ENCODE data around the gene WNT16.

Gene WNT16

GRCh38 chr7:121383235-121383910 is 54.6 kb downstream of the WNT16 start:
- no peaks in the 10 kb centered on the region; the same call in 1 of the 2 replicates for H4K20me1 ChIP-seq (ENCODE audit: control insufficient read depth, insufficient read depth, low read depth, low read length)
- H3F3A ChIP-seq (ENCODE audit: control insufficient read depth, insufficient read depth), result peaks cover 33% of the 10 kb centered on the region
- H3K4me3 ChIP-seq (ENCODE audit: low read length), result peak overlapping the region; percentile 66
- no peaks in the 10 kb centered on the region for H3K9me3 ChIP-seq (ENCODE audit: control insufficient read depth, insufficient read depth, low read length)
- peaks cover 58% of the 10 kb centered on the region for H3K36me3 ChIP-seq (ENCODE audit: control insufficient read depth, low read length)
- H3K4me1 ChIP-seq (ENCODE audit: control insufficient read depth, low read length), result peaks cover 95% of the 10 kb centered on the region
- peaks cover 93% of the 10 kb centered on the region for H3K79me2 ChIP-seq (ENCODE audit: control insufficient read depth, low read length)
- no peaks in the 10 kb centered on the region for H3K9me2 ChIP-seq (replicated peaks; ENCODE audit: control insufficient read depth, low read length)
- peak overlapping the region; percentile 81 for H3K27ac ChIP-seq (ENCODE audit: low read depth, low read length)
- H3K4me2 ChIP-seq (ENCODE audit: low read length), result peak overlapping the region; percentile 77
- no peaks in the 10 kb centered on the region for H3K27me3 ChIP-seq (ENCODE audit: control insufficient read depth, low read length)
- TF ChIP-seq CTCF (IDR thresholded peaks at IDR 0.05; ENCODE audit: low read depth, low read length, poor library complexity, severe bottlenecking) (no peak), EZH2phosphoT487 (IDR thresholded peaks at IDR 0.05; ENCODE audit: borderline replicate concordance, low read length) (no peak)

- Histone ChIP-seq H3F3A (ENCODE audit: control insufficient read depth, insufficient read depth) (peaks cover 33% of the 10 kb centered on the region), H3K4me1 (ENCODE audit: control insufficient read depth, low read length) (peaks cover 100% of the 10 kb centered on the region), H3K79me2 (ENCODE audit: control insufficient read depth, low read length) (peaks cover 99% of the 10 kb centered on the region), H3K36me3 (ENCODE audit: control insufficient read depth, low read length) (peaks cover 57% of the 10 kb centered on the region), H3K9me3 (ENCODE audit: control insufficient read depth, insufficient read depth, low read length) (no peaks in the 10 kb centered on the region), H3K27ac (ENCODE audit: low read depth, low read length) (peak overlapping the region; percentile 81), H3K9me2 (replicated peaks; ENCODE audit: control insufficient read depth, low read length) (no peaks in the 10 kb centered on the region), H4K20me1 (ENCODE audit: control insufficient read depth, insufficient read depth, low read depth, low read length) (peaks cover 5% of the 10 kb centered on the region; the same call in 1 of the 2 replicates), H3K4me2 (ENCODE audit: low read length) (peak overlapping the region; percentile 77), H3K27me3 (ENCODE audit: control insufficient read depth, low read length) (no peaks in the 10 kb centered on the region), H3K4me3 (ENCODE audit: low read length) (peak overlapping the region; percentile 66)
- TF ChIP-seq EZH2phosphoT487 (IDR thresholded peaks at IDR 0.05; ENCODE audit: borderline replicate concordance, low read length) (no peak), CTCF (IDR thresholded peaks at IDR 0.05; ENCODE audit: low read depth, low read length, poor library complexity, severe bottlenecking) (no peak)
These were observed 55.5 kb downstream of the WNT16 start for GRCh38 chr7:121384265-121384664.

- Histone ChIP-seq H3K9me2 (replicated peaks; ENCODE audit: control insufficient read depth, low read length) (no peaks in the 10 kb centered on the region), H3K36me3 (ENCODE audit: control insufficient read depth, low read length) (peaks cover 47% of the 10 kb centered on the region), H3K4me2 (ENCODE audit: low read length) (peak overlapping the region; percentile 77), H4K20me1 (ENCODE audit: control insufficient read depth, insufficient read depth, low read depth, low read length) (peaks cover 5% of the 10 kb centered on the region; the same call in 1 of the 2 replicates), H3K4me1 (ENCODE audit: control insufficient read depth, low read length) (peaks cover 100% of the 10 kb centered on the region), H3K4me3 (ENCODE audit: low read length) (peak overlapping the region; percentile 66), H3K9me3 (ENCODE audit: control insufficient read depth, insufficient read depth, low read length) (no peaks in the 10 kb centered on the region), H3F3A (ENCODE audit: control insufficient read depth, insufficient read depth) (peaks cover 33% of the 10 kb centered on the region), H3K79me2 (ENCODE audit: control insufficient read depth, low read length) (peaks cover 99% of the 10 kb centered on the region), H3K27ac (ENCODE audit: low read depth, low read length) (peak overlapping the region; percentile 81), H3K27me3 (ENCODE audit: control insufficient read depth, low read length) (no peaks in the 10 kb centered on the region)
- TF ChIP-seq EZH2phosphoT487 (IDR thresholded peaks at IDR 0.05; ENCODE audit: borderline replicate concordance, low read length), result no peak
- no peak for TF ChIP-seq CTCF (IDR thresholded peaks at IDR 0.05; ENCODE audit: low read depth, low read length, poor library complexity, severe bottlenecking)
These were observed 56.4 kb downstream of the WNT16 start for GRCh38 chr7:121385056-121385799.
